Upper lobe of left lung (tissue), 6 donors: Measurements from ENCODE around the gene NID2. TPM values are rescaled to one million over a fixed set of nuclear protein-coding genes. Genes with fewer than 3 reads are reported as not detected.

Source experiments
- ATAC-seq, 2 donors: fragments of 200-7000 bp; cut with Tn5 transposase; one replicate each; pipeline ENCODE4 v1.9.1; 2022; ENCODE audit warnings: mild to moderate bottlenecking in 2 of 2, moderate library complexity in 2 of 2; ENCODE audit not compliant: low FRiP score in 2 of 2
- DNase-seq, 2 donors: peaks; one replicate each; pipeline ENCODE4 v3.0.0-alpha.2; 2019 to 2020
- H3K27ac ChIP-seq, 4 donors: fragments of 200-600 bp; sonication (generic); one replicate each; pipeline ENCODE4 v1.5.1; 2016 to 2019
- H3K27me3 ChIP-seq, 4 donors: fragments of 200-600 bp; sonication (generic); one replicate each; pipeline ENCODE4 v1.5.1; 2017 to 2019
- H3K36me3 ChIP-seq, 4 donors: fragments of 200-600 bp; sonication (generic); one replicate each; pipeline ENCODE4 v1.5.1; 2016 to 2019
- H3K4me1 ChIP-seq, 4 donors: fragments of 200-600 bp; sonication (generic); one replicate each; pipeline ENCODE4 v1.5.1; 2018 to 2019
- H3K4me3 ChIP-seq, 4 donors: fragments of 200-600 bp; sonication (generic); one replicate each; pipeline ENCODE4 v1.5.1; 2017 to 2019; ENCODE audit warnings: mild to moderate bottlenecking in 2 of 4, moderate library complexity in 1 of 4
- H3K9me3 ChIP-seq, 4 donors: fragments of 200-600 bp; sonication (generic); one replicate each; pipeline ENCODE4 v1.5.1; 2018 to 2019
- EP300 ChIP-seq, 4 donors: sonication (generic); formaldehyde crosslinking; IDR thresholded peaks; one replicate each; pipeline ENCODE4 v1.5.1; 2017; ENCODE audit warnings: antibody characterized with exemption in 4 of 4, control low read depth in 2 of 4
- POLR2A ChIP-seq, 4 donors: fragments of 450-650 bp; IDR thresholded peaks; one replicate each; pipeline ENCODE4 v1.5.1; 2016 to 2017; ENCODE audit warnings: antibody characterized with exemption in 4 of 4, mild to moderate bottlenecking in 2 of 4
- POLR2AphosphoS5 ChIP-seq, 2 donors: sonication (generic); formaldehyde crosslinking; IDR thresholded peaks; one replicate each; pipeline ENCODE4 v1.5.1; 2017; ENCODE audit warnings: antibody characterized with exemption in 2 of 2
- WGBS, 2 donors: methylation state at CpG; one replicate each; pipeline ENCODE4 v1.1.5; 2017 to 2018; 5-methylcytosine and 5-hydroxymethylcytosine counted together
- total RNA-seq, 6 donors: library from RNA; depleted of rRNA in 4 of 6; stranded (reverse); fragments of >200 nt in 4 of 6; gene quantifications; one replicate each; pipeline versions ENCODE4 v1.1.0 to v1.2.1, GENCODE V29; 2016 to 2021
- TF ChIP-seq, protein P1 (sequence below), 6 experiments: fragments of 450-650 bp in 4 of 6; fragments of 200-600 bp in 2 of 6; sonication (generic) in 2 of 6; IDR thresholded peaks; one replicate each; pipeline ENCODE4 v1.5.1; 2016 to 2019; ENCODE audit warnings: antibody characterized with exemption in 6 of 6
- donor health status: DM: no; HTN: no; CAD: no; lungs with moderate emphysema.
- donor health status: DM: no; HTN: yes; CAD: no; lungs with severe emphysema.

Gene NID2
- total RNA-seq, 6 donors from 2014 or later, result 4.9 to 33.5 (median 8.3) TPM

- no peaks in the 10 kb centered on the region for H3K4me1 ChIP-seq
- no peak overlapping the region for H3K27ac ChIP-seq
- DNase-seq, result no peak
- TF ChIP-seq EP300 (IDR thresholded peaks at IDR 0.05), result no peak
- TF ChIP-seq POLR2A (IDR thresholded peaks at IDR 0.05), result no peak
- TF ChIP-seq POLR2AphosphoS5 (IDR thresholded peaks at IDR 0.05), result no peak
- TF ChIP-seq, protein P1, sequence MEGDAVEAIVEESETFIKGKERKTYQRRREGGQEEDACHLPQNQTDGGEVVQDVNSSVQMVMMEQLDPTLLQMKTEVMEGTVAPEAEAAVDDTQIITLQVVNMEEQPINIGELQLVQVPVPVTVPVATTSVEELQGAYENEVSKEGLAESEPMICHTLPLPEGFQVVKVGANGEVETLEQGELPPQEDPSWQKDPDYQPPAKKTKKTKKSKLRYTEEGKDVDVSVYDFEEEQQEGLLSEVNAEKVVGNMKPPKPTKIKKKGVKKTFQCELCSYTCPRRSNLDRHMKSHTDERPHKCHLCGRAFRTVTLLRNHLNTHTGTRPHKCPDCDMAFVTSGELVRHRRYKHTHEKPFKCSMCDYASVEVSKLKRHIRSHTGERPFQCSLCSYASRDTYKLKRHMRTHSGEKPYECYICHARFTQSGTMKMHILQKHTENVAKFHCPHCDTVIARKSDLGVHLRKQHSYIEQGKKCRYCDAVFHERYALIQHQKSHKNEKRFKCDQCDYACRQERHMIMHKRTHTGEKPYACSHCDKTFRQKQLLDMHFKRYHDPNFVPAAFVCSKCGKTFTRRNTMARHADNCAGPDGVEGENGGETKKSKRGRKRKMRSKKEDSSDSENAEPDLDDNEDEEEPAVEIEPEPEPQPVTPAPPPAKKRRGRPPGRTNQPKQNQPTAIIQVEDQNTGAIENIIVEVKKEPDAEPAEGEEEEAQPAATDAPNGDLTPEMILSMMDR (IDR thresholded peaks at IDR 0.05), result no peak
- ATAC-seq, result peak; percentile 71 to 79
- no peaks in the 10 kb centered on the region for H3K9me3 ChIP-seq
- no peak overlapping the region for H3K4me3 ChIP-seq
- H3K36me3 ChIP-seq, result no peaks in the 10 kb centered on the region
- no peaks in the 10 kb centered on the region for H3K27me3 ChIP-seq
- 77 to 82% methylated on average over 3 of the region's 3 CpGs for WGBS, 2 donors
These were observed 37.1 kb downstream of the NID2 start for GRCh38 chr14:52031781-52032180.

- H3K36me3 ChIP-seq, result no peaks in the 10 kb centered on the region
- ATAC-seq (no peak), DNase-seq (no peak)
- 50 to 54% methylated on average over 1 of the region's 1 CpG for WGBS, 2 donors
- no peak overlapping the region for H3K4me3 ChIP-seq
- TF ChIP-seq EP300 (IDR thresholded peaks at IDR 0.05), result no peak
- TF ChIP-seq, protein P1 (IDR thresholded peaks at IDR 0.05), result no peak
- TF ChIP-seq POLR2A (IDR thresholded peaks at IDR 0.05), result no peak
- TF ChIP-seq POLR2AphosphoS5 (IDR thresholded peaks at IDR 0.05), result no peak
- no peaks in the 10 kb centered on the region for H3K9me3 ChIP-seq
- no peaks in the 10 kb centered on the region for H3K4me1 ChIP-seq
- H3K27ac ChIP-seq, result no peak overlapping the region
- no peaks in the 10 kb centered on the region for H3K27me3 ChIP-seq
These were observed 39.0 kb downstream of the NID2 start for GRCh38 chr14:52029881-52030280.

DNA sequence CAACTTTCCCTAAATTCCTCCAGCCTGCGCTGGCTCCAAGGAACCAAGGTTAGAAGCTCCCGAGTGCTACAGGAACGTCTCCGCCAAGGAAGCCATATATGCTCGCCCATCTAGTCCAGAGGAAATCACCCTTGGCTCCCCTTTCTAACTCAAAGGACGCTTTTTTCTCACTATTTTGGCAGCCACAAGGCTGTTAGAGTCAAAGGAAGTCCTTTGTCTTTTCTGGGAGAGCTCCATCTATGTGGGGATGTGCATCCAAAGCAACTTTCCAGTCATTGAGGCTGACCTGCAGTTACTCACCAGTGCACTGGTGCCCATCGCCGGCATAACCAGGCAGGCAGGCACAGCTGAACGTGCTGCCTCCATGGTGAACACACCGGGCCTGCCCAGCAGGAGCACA lies 42.0 kb downstream of the NID2 start:
- DNase-seq (peak in 1 of 2 donors; percentile 38), ATAC-seq (no peak)
- Histone ChIP-seq H3K27me3 (no peaks in the 10 kb centered on the region), H3K4me3 (no peak overlapping the region), H3K4me1 (peaks cover 0 to 9% (median 7%) of the 10 kb centered on the region in 4 donors), H3K36me3 (no peaks in the 10 kb centered on the region), H3K9me3 (no peaks in the 10 kb centered on the region), H3K27ac (no peak overlapping the region)
- WGBS, 2 donors, result 70 to 82% methylated on average over 9 to 10 of the region's 10 CpGs
- TF ChIP-seq EP300 (IDR thresholded peaks at IDR 0.05) (no peak), POLR2AphosphoS5 (IDR thresholded peaks at IDR 0.05) (no peak), POLR2A (IDR thresholded peaks at IDR 0.05) (no peak)
- TF ChIP-seq, protein P1 (IDR thresholded peaks at IDR 0.05), result no peak

GRCh38 chr14:52026017-52026660 lies 42.7 kb downstream of the NID2 start:
- Histone ChIP-seq H3K9me3 (no peaks in the 10 kb centered on the region), H3K4me3 (no peak overlapping the region), H3K4me1 (peaks cover 0 to 14% (median 8%) of the 10 kb centered on the region in 4 donors), H3K27me3 (no peaks in the 10 kb centered on the region), H3K27ac (no peak overlapping the region), H3K36me3 (no peaks in the 10 kb centered on the region)
- 92 to 93% methylated on average over 8 of the region's 8 CpGs for WGBS, 2 donors
- TF ChIP-seq POLR2A (IDR thresholded peaks at IDR 0.05) (no peak), POLR2AphosphoS5 (IDR thresholded peaks at IDR 0.05) (no peak), EP300 (IDR thresholded peaks at IDR 0.05) (no peak)
- TF ChIP-seq, protein P1 (IDR thresholded peaks at IDR 0.05), result no peak
- ATAC-seq (no peak), DNase-seq (no peak)

- Histone ChIP-seq H3K4me1 (peaks cover 0 to 14% (median 9%) of the 10 kb centered on the region in 4 donors), H3K36me3 (no peaks in the 10 kb centered on the region), H3K27ac (no peak overlapping the region), H3K27me3 (no peaks in the 10 kb centered on the region), H3K4me3 (no peak overlapping the region), H3K9me3 (no peaks in the 10 kb centered on the region)
- ATAC-seq (peak in 1 of 2 donors; percentile 15), DNase-seq (no peak)
- no peak for TF ChIP-seq POLR2AphosphoS5 (IDR thresholded peaks at IDR 0.05)
- TF ChIP-seq, protein P1 (IDR thresholded peaks at IDR 0.05), result no peak
- TF ChIP-seq EP300 (IDR thresholded peaks at IDR 0.05), result no peak
- no peak for TF ChIP-seq POLR2A (IDR thresholded peaks at IDR 0.05)
These were observed 43.5 kb downstream of the NID2 start for GRCh38 chr14:52025310-52025709.
